MCF 10A (cell line): ENCODE measurements around the gene COMMD1. TPM values are rescaled to one million over a fixed set of nuclear protein-coding genes. Genes with fewer than 3 reads are reported as not detected.

Experiments used
- BruUV-seq: library from RNA; stranded (reverse); fragments of 400-500 nt; replicated peaks from 2 replicates; lab custom pipeline; 2021; lab: Mats Ljungman, UMichigan
- CTCF ChIA-PET: fragments of 300-600 bp; sonication (Branson Sonifier 250); formaldehyde crosslinking; extraction: SDS; loops from one replicate; lab custom pipeline; 2021; ENCODE audit warnings: antibody characterized with exemption, inconsistent platforms; lab: Yijun Ruan, JAX
- POLR2A ChIA-PET: fragments of 300-600, 350-650 bp; sonication (Branson Sonifier 250); formaldehyde crosslinking; extraction: SDS; loops from one replicate; lab custom pipeline; 2020; ENCODE audit warnings: antibody characterized with exemption, inconsistent platforms; lab: Yijun Ruan, JAX
- DNase-seq: peaks from one replicate; pipeline ENCODE4 v3.0.0-alpha.2; 2018; ENCODE audit not compliant: unreplicated experiment
- H3K27ac Mint-ChIP-seq: one replicate; pipeline ENCODE4 v1.8.0; 2022; ENCODE audit warnings: mild to moderate bottlenecking, low read depth, mixed read lengths; ENCODE audit not compliant: unreplicated experiment
- H3K27me3 Mint-ChIP-seq: one replicate; pipeline ENCODE4 v1.8.0; 2022; ENCODE audit warnings: mixed read lengths; ENCODE audit not compliant: insufficient read depth, unreplicated experiment
- H3K36me3 Mint-ChIP-seq: one replicate; pipeline ENCODE4 v1.8.0; 2022; ENCODE audit warnings: mild to moderate bottlenecking, moderate library complexity, mixed read lengths; ENCODE audit not compliant: insufficient read depth, unreplicated experiment
- H3K4me1 Mint-ChIP-seq: one replicate; pipeline ENCODE4 v1.8.0; 2022; ENCODE audit warnings: mixed read lengths; ENCODE audit not compliant: insufficient read depth, unreplicated experiment
- H3K4me3 Mint-ChIP-seq: one replicate; pipeline ENCODE4 v1.8.0; 2022; ENCODE audit warnings: mild to moderate bottlenecking, moderate library complexity, mixed read lengths; ENCODE audit not compliant: unreplicated experiment
- H3K9me3 Mint-ChIP-seq: one replicate; pipeline ENCODE4 v1.8.0; 2022; ENCODE audit warnings: mixed read lengths; ENCODE audit not compliant: unreplicated experiment
- intact Hi-C: fragments of 100-400 bp; cut with micrococcal nuclease; formaldehyde crosslinking; loops from 2 replicates; pipeline ENCODE4 v1.14.1; 2022
- total RNA-seq: library from RNA; stranded (reverse); gene quantifications from 2 replicates; pipeline ENCODE4 v1.2.3, GENCODE V29; 2022
- TF ChIP-seq, protein P1 (sequence below): fragments of 200-600 bp; IDR thresholded peaks from one replicate; pipeline ENCODE4 v1.8.0; 2022; ENCODE audit warnings: antibody characterized with exemption, mild to moderate bottlenecking; ENCODE audit not compliant: unreplicated experiment

Gene COMMD1
- total RNA-seq, 1 experiment from 2014 or later = 33.8 TPM

DNA sequence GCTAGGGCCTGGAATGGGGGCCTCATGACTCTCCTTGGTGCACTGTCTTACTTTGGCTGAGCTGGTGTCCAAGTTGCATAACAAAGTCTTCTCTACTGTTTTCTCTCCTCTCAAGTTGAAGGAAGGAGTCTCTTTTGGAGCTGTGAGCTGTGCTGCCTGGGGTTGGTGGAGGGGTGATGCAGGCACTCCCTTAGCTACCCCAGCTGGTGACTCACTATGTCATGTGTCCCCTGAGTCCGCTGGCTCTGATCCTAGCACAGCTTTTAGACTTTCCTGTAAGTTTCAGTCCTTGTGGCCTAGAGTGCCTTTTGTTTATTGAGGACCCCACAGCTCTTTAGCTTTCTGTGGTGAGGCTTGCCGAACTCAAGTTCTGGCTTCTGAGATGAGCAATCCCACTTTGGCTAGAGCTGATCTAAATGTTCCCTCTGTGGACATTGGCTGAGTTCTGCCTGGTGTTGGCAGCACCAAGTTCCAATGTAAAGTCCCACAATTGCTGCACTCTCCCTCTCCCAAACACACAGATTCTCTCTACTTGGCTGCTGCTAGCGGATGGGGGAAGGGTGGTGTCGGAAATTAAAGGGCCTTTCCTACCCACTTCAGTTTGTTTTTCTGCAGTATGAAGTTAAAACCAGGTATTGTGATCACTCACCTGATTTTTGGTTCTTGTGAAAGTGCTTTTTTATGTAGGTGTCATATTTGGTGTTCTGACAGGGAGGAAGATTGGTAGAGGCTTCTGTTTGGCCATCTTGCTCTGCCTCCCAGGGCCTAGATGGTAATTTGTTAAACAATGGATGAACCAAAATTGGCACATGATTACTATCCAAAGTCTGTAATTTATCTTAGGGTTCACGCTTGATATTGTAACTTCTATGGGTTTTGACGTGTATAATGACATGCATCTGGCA is 83.2 kb downstream of the COMMD1 start:
- CTCF ChIA-PET = interaction anchor here (1.0 to 4.0 kb wide), 2 partner anchors 423 to 426 kb away, joined by 3 to 19 read pairs; no protein-coding TSS in a partner anchor
- no peaks in the 10 kb centered on the region for H3K4me1 Mint-ChIP-seq
- no peaks in the 10 kb centered on the region for H3K9me3 Mint-ChIP-seq
- BruUV-seq = no TSS peak
- H3K4me3 Mint-ChIP-seq = no peak overlapping the region
- POLR2A ChIA-PET = no interaction called here
- peak overlapping the region; percentile 37 for H3K27ac Mint-ChIP-seq
- H3K27me3 Mint-ChIP-seq = no peaks in the 10 kb centered on the region
- TF ChIP-seq, protein P1, sequence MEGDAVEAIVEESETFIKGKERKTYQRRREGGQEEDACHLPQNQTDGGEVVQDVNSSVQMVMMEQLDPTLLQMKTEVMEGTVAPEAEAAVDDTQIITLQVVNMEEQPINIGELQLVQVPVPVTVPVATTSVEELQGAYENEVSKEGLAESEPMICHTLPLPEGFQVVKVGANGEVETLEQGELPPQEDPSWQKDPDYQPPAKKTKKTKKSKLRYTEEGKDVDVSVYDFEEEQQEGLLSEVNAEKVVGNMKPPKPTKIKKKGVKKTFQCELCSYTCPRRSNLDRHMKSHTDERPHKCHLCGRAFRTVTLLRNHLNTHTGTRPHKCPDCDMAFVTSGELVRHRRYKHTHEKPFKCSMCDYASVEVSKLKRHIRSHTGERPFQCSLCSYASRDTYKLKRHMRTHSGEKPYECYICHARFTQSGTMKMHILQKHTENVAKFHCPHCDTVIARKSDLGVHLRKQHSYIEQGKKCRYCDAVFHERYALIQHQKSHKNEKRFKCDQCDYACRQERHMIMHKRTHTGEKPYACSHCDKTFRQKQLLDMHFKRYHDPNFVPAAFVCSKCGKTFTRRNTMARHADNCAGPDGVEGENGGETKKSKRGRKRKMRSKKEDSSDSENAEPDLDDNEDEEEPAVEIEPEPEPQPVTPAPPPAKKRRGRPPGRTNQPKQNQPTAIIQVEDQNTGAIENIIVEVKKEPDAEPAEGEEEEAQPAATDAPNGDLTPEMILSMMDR = no peak
- intact Hi-C loops = no loop called here
- H3K36me3 Mint-ChIP-seq = peaks cover 5% of the 10 kb centered on the region
- peak; percentile 45 for DNase-seq

DNA sequence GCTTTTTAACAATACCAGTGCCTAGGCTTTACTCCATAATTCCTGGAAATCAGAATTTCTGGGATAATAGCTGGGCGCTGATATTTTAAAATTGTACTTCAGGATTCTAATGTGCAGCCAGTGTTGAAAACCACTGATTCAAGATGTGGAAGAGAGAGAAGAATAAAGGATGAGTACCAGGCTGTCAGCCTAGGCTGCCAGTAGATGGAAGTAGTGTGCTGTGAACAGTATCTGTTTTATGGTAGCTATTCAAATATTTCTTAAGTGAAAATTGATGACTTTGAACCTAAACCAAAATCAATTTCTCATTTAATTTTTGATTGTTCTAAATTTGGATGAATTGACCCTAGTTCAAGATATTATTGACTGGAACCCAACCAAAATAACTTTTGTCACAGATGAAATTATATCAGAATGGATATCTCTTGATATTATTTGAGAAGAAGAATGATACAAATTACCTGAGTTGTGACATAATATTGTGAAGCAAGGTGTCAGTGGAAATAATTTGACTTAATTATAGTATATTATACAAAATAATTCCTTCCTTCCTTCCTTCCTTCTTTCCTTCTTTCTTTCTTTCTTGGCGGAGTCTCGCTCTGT is 88.0 kb downstream of the COMMD1 start:
- peak; percentile 54 for DNase-seq
- no peaks in the 10 kb centered on the region for H3K9me3 Mint-ChIP-seq
- no peak overlapping the region for H3K27ac Mint-ChIP-seq
- TF ChIP-seq, protein P1 = peak; percentile 67
- no peaks in the 10 kb centered on the region for H3K27me3 Mint-ChIP-seq
- BruUV-seq = no TSS peak
- ChIA-PET POLR2A (interaction anchor here (0.7 to 1.9 kb wide), 3 partner anchors 22 to 687 kb away, joined by 3 to 12 read pairs (median 3); no protein-coding TSS in a partner anchor), CTCF (interaction anchor here (0.7 to 3.0 kb wide), 15 partner anchors 14 to 717 kb away, joined by 3 to 29 read pairs (median 4); no protein-coding TSS in a partner anchor)
- H3K36me3 Mint-ChIP-seq = no peaks in the 10 kb centered on the region
- H3K4me3 Mint-ChIP-seq = no peak overlapping the region
- intact Hi-C loops = loop anchor here (1.0 to 10.0 kb wide), 5 partner anchors 75 to 784 kb away; partner anchors contain the start of gene B3GNT2
- H3K4me1 Mint-ChIP-seq = no peaks in the 10 kb centered on the region

DNA sequence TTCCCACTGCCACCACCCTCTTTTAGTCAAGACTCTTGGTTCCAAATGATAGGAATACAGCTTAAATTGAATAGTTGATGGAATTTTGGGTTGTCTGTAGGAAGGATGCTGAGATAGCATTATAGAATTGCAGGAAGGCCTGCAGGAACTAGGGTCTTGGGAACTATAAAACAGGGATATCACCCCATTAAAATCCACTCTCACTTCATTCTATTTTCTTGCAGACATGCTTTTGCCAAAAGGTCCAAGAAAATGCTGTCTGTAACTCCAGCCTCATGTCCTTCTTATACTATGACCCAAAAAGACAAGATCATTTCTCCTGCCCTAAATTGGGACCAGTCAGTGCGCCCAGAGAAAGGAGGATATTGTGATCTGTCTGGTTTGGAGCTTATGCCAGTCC is 89.1 kb downstream of the COMMD1 start:
- no peak overlapping the region for H3K4me3 Mint-ChIP-seq
- no peaks in the 10 kb centered on the region for H3K4me1 Mint-ChIP-seq
- TF ChIP-seq, protein P1 = no peak
- DNase-seq = no peak
- intact Hi-C loops = loop anchor here (5.0 to 10.0 kb wide), 3 partner anchors 203 to 783 kb away; partner anchors contain the start of gene B3GNT2
- H3K27me3 Mint-ChIP-seq = no peaks in the 10 kb centered on the region
- POLR2A ChIA-PET = interaction anchor here (0.6 to 1.2 kb wide), 2 partner anchors 368 to 417 kb away, joined by 3 to 6 read pairs; no protein-coding TSS in a partner anchor
- BruUV-seq = no TSS peak
- H3K27ac Mint-ChIP-seq = no peak overlapping the region
- CTCF ChIA-PET = interaction anchor here (0.6 to 3.0 kb wide), 7 partner anchors 10 to 462 kb away, joined by 3 to 29 read pairs (median 5); no protein-coding TSS in a partner anchor
- H3K36me3 Mint-ChIP-seq = no peaks in the 10 kb centered on the region
- no peaks in the 10 kb centered on the region for H3K9me3 Mint-ChIP-seq
